A673 (cell line): ENCODE measurements around the gene UBTD1. TPM values are rescaled to one million over a fixed set of nuclear protein-coding genes. Genes with fewer than 3 reads are reported as not detected.
"Not testable (repeated sequence)": the region's sequence is repeated elsewhere in the genome, so short reads cannot be mapped to it uniquely, and the experiment has no call there.

Source experiments
- BruUV-seq: library from RNA; stranded (reverse); fragments of 400-500 nt; replicated peaks from 2 replicates; lab custom pipeline; 2021; lab: Mats Ljungman, UMichigan
- CTCF ChIA-PET: fragments of 300-600 bp; sonication (Branson Sonifier 250); formaldehyde crosslinking; loops from one replicate; lab custom pipeline; 2022; ENCODE audit warnings: antibody characterized with exemption; lab: Charles Lee
- POLR2A ChIA-PET: fragments of 300-600 bp; sonication (Branson Sonifier 250); formaldehyde crosslinking; loops from one replicate; lab custom pipeline; 2022; ENCODE audit warnings: antibody characterized with exemption; ENCODE audit not compliant: low non-redundant PET; lab: Charles Lee
- DNase-seq: peaks from one replicate; pipeline ENCODE4 v3.0.0-alpha.2; 2015; ENCODE audit warnings: low spot score
- H3K27ac ChIP-seq: fragments of 200-600 bp; sonication (generic); 2 replicates; pipeline ENCODE4 v1.5.1; 2016; ENCODE audit warnings: mixed run types, low read depth, mild to moderate bottlenecking, mixed read lengths, antibody characterized with exemption, low read length; ENCODE audit not compliant: poor library complexity, severe bottlenecking
- H3K27me3 ChIP-seq: fragments of 200-600 bp; sonication (generic); replicated peaks from 2 replicates; pipeline ENCODE4 v1.6.1; 2017; ENCODE audit warnings: mixed run types, low read depth, mild to moderate bottlenecking, mixed read lengths, antibody characterized with exemption, low read length; ENCODE audit not compliant: insufficient read depth, poor library complexity
- H3K36me3 ChIP-seq: fragments of 200-600 bp; sonication (generic); 2 replicates; pipeline ENCODE4 v1.6.1; 2016; ENCODE audit warnings: mixed run types, mild to moderate bottlenecking, mixed read lengths, antibody characterized with exemption, low read length; ENCODE audit not compliant: insufficient read depth, poor library complexity, severe bottlenecking
- H3K4me1 ChIP-seq: fragments of 200-600 bp; sonication (generic); 2 replicates; pipeline ENCODE4 v1.6.1; 2017; ENCODE audit warnings: mixed run types, mild to moderate bottlenecking, mixed read lengths, antibody characterized with exemption, low read length; ENCODE audit not compliant: insufficient read depth, poor library complexity, severe bottlenecking
- H3K4me3 ChIP-seq: fragments of 200-600 bp; sonication (generic); 2 replicates; pipeline ENCODE4 v1.5.1; 2016; ENCODE audit warnings: low read depth, mixed run types, mild to moderate bottlenecking, mixed read lengths, low read length; ENCODE audit not compliant: poor library complexity, severe bottlenecking
- H3K9me3 ChIP-seq: fragments of 200-600 bp; sonication (generic); 2 replicates; pipeline ENCODE4 v1.6.1; 2016; ENCODE audit warnings: mixed run types, low read depth, mild to moderate bottlenecking, mixed read lengths, antibody characterized with exemption, low read length; ENCODE audit not compliant: poor library complexity, severe bottlenecking
- EZH2 ChIP-seq: fragments of 200-600 bp; sonication (generic); IDR thresholded peaks from 2 replicates; pipeline ENCODE4 v1.6.1; 2017; ENCODE audit warnings: borderline replicate concordance, low read depth, mild to moderate bottlenecking, mixed read lengths, antibody characterized with exemption, low read length; ENCODE audit not compliant: poor library complexity, severe bottlenecking
- intact Hi-C: fragments of 100-400 bp; cut with micrococcal nuclease; formaldehyde crosslinking; loops from one replicate; pipeline ENCODE4 v1.10.0; 2022; ENCODE audit not compliant: unreplicated experiment
- total RNA-seq: library from RNA; stranded (reverse); gene quantifications from 2 replicates; pipeline ENCODE4 v1.2.3, GENCODE V29; 2021
- TF ChIP-seq, protein P1 (sequence below): fragments of 300-800, 200-600 bp; sonication (generic); conservative IDR thresholded peaks from 2 replicates; pipeline ENCODE4 v1.5.1; 2017; ENCODE audit warnings: low read depth, mild to moderate bottlenecking, antibody characterized with exemption, low read length, moderate library complexity, mixed read lengths

UBTD1 gene
- total RNA-seq, 1 experiment from 2014 or later, result 3.1 TPM

DNA sequence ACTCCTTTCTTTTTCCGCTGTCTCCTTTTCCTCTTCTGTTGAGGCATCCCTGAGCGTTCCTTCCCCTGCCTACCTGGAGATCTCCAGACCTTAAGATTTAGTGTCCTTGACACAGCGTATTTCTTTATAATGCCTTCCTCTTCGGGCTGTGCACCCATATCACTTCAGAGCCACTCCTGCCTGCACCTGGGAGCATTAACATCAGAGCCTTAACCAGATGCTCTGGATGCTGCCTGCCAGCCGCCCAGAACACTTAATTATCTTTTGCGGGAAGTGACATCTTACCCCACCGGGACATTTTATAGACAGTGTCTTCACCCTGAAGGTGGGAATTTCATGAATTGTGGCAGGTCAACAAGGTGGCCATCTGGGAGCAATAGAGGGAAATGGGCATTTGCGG lies 24.2 kb downstream of the UBTD1 start:
- no TSS peak for BruUV-seq
- TF ChIP-seq, protein P1, sequence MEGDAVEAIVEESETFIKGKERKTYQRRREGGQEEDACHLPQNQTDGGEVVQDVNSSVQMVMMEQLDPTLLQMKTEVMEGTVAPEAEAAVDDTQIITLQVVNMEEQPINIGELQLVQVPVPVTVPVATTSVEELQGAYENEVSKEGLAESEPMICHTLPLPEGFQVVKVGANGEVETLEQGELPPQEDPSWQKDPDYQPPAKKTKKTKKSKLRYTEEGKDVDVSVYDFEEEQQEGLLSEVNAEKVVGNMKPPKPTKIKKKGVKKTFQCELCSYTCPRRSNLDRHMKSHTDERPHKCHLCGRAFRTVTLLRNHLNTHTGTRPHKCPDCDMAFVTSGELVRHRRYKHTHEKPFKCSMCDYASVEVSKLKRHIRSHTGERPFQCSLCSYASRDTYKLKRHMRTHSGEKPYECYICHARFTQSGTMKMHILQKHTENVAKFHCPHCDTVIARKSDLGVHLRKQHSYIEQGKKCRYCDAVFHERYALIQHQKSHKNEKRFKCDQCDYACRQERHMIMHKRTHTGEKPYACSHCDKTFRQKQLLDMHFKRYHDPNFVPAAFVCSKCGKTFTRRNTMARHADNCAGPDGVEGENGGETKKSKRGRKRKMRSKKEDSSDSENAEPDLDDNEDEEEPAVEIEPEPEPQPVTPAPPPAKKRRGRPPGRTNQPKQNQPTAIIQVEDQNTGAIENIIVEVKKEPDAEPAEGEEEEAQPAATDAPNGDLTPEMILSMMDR, result no peak
- no peak for TF ChIP-seq EZH2
- H3K4me3 ChIP-seq, result no peak overlapping the region
- DNase-seq, result no peak
- peaks cover 3% of the 10 kb centered on the region for H3K27me3 ChIP-seq
- ChIA-PET POLR2A (no interaction called here), CTCF (no interaction called here)
- peaks cover 12% of the 10 kb centered on the region for H3K4me1 ChIP-seq
- no peaks in the 10 kb centered on the region for H3K36me3 ChIP-seq
- intact Hi-C loops, result no loop called here
- no peaks in the 10 kb centered on the region for H3K9me3 ChIP-seq
- H3K27ac ChIP-seq, result no peak overlapping the region

DNA sequence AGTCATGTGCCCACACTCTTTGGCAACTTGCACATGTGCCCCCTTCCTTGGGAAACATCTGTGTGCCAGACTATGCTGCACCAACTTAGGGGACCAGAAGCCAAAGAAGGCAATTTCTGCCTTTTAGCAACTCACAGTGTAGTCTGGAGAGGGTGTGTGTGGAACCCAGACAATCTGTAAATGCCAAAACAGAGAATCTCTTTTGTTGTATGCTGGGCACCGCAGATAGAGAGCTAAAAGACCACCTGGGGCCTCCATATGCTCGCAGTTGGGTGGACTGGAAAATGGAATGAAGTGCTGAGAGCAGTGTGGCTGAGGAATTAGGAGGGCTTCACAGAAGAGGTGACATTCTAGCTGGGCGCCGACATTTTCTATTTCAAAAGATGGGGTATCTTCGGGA lies 26.4 kb downstream of the UBTD1 start:
- ChIA-PET CTCF (no interaction called here), POLR2A (no interaction called here)
- no peaks in the 10 kb centered on the region for H3K4me1 ChIP-seq
- no peak overlapping the region for H3K27ac ChIP-seq
- no peaks in the 10 kb centered on the region for H3K9me3 ChIP-seq
- no peak overlapping the region for H3K4me3 ChIP-seq
- intact Hi-C loops, result no loop called here
- H3K27me3 ChIP-seq, result peaks cover 3% of the 10 kb centered on the region
- TF ChIP-seq, protein P1, result no peak
- no peak for TF ChIP-seq EZH2
- H3K36me3 ChIP-seq, result no peaks in the 10 kb centered on the region
- BruUV-seq, result no TSS peak
- no peak for DNase-seq

DNA sequence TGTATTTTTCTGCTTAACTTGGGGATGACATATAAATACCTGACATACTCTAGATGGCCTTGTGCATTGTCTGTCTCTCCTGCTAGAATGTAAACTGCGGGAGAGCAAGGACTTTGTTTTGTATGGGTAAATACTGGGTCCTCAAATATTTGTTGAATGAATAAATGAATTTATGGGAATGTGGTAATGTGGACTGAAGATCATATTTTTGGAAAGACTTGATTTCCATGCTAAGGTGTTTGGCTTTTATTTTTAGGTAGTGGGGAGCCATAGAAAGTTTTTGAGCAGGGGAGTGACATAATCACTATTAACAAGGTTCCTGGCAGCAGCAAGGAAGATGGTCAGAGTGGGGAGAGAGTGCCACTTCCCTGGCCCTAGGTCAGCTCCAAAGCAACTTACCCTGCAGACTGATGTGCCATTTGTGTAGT lies 27.0 kb downstream of the UBTD1 start:
- Histone ChIP-seq H3K4me3 (no peak overlapping the region), H3K36me3 (no peaks in the 10 kb centered on the region), H3K27ac (no peak overlapping the region), H3K4me1 (no peaks in the 10 kb centered on the region), H3K27me3 (peaks cover 3% of the 10 kb centered on the region), H3K9me3 (no peaks in the 10 kb centered on the region)
- intact Hi-C loops, result no loop called here
- TF ChIP-seq, protein P1, result no peak
- no peak for TF ChIP-seq EZH2
- no peak for DNase-seq
- ChIA-PET POLR2A (no interaction called here), CTCF (no interaction called here)
- no TSS peak for BruUV-seq

DNA sequence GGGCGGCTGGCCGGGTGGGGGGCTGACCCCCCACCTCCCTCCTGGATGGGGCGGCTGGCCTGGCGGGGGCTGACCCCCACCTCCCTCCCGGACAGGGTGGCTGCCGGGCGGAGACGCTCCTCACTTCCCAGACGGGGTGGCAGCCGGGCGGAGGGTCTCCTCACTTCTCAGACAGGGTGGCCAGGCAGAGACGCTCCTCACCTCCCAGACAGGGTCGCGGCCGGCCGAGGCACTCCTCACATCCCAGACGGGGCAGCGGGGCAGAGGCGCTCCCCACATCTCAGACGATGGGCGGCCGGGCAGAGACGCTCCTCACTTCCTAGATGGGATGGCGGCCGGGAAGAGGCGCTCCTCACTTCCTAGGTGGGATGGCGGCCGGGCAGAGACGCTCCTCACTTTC lies 30.2 kb downstream of the UBTD1 start:
- H3K4me3 ChIP-seq, POLR2A ChIA-PET, DNase-seq, H3K4me1 ChIP-seq, intact Hi-C loops, H3K27me3 ChIP-seq, H3K27ac ChIP-seq, BruUV-seq, H3K9me3 ChIP-seq, CTCF ChIA-PET, H3K36me3 ChIP-seq: not testable (repeated sequence)
